ENCODE data around the gene LRRIQ4. TPM values are rescaled to one million over a fixed set of nuclear protein-coding genes. Genes with fewer than 3 reads are reported as not detected.

Gene LRRIQ4
- total and polyA plus RNA-seq, 4 donors, result 0.09 TPM; not detected in 3

DNA sequence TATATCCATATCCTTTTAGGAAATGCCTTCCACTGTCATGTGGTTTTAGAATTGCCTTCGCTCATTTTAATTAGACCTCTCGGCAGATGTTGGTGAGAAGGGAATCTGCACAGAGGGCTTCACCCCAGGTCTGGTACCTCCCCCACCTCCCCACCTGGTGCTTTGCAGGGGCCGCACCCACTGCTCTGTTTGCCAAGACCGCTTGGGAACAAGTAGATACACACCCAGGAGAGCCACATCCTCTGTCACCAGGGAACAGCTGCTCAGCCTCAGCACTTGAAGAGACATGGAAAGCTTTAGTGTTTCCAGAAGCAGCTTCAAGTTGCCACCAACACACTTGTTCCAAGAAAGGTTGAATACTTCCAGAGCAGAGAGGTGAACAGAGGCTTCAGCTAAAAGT, 35.2 kb downstream of the LRRIQ4 start (continued):
- TF ChIP-seq, protein P1, sequence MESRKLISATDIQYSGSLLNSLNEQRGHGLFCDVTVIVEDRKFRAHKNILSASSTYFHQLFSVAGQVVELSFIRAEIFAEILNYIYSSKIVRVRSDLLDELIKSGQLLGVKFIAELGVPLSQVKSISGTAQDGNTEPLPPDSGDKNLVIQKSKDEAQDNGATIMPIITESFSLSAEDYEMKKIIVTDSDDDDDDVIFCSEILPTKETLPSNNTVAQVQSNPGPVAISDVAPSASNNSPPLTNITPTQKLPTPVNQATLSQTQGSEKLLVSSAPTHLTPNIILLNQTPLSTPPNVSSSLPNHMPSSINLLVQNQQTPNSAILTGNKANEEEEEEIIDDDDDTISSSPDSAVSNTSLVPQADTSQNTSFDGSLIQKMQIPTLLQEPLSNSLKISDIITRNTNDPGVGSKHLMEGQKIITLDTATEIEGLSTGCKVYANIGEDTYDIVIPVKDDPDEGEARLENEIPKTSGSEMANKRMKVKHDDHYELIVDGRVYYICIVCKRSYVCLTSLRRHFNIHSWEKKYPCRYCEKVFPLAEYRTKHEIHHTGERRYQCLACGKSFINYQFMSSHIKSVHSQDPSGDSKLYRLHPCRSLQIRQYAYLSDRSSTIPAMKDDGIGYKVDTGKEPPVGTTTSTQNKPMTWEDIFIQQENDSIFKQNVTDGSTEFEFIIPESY (IDR thresholded peaks at IDR 0.05), result no peak
- TF ChIP-seq, protein P2, sequence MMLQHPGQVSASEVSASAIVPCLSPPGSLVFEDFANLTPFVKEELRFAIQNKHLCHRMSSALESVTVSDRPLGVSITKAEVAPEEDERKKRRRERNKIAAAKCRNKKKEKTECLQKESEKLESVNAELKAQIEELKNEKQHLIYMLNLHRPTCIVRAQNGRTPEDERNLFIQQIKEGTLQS (IDR thresholded peaks at IDR 0.05), result no peak
- no peak for TF ChIP-seq FOXA1 (IDR thresholded peaks at IDR 0.05)

DNA sequence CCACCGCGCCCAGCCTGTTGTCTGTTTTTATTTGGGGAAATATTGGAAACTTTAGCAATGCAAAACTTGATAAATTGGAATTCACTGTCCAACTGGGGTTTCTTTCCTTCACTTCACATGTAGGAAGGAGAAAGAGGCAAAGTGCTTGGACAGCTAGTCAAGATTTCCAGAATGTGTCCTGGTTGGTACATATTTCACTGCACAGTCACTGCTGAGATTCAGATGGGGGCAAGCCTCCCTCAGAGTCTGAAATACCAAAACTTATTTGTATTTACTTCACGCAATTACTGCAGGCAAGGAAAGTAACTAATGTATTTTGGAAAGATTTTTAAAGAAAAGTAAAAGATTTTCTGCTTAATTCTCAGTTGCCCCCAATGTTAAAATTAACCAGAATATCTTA, 36.1 kb downstream of the LRRIQ4 start:
- H3K9ac ChIP-seq (ENCODE audit: low read depth in 1 of 2, low read length in 2 of 2), result no peak overlapping the region
- no peak overlapping the region for H3K4me3 ChIP-seq (ENCODE audit: low read depth in 1 of 3, low read length in 3 of 3)
- no peaks in the 10 kb centered on the region for H3K4me1 ChIP-seq (ENCODE audit: control insufficient read depth in 4 of 4, insufficient read depth in 4 of 4, low read length in 3 of 4)
- no peaks in the 10 kb centered on the region for H3K27me3 ChIP-seq (ENCODE audit: control insufficient read depth in 4 of 4, insufficient read depth in 4 of 4, low read length in 3 of 4)
- DNase-seq (ENCODE audit: low spot score), result no peak
- no peaks in the 10 kb centered on the region for H3K36me3 ChIP-seq (ENCODE audit: control insufficient read depth in 4 of 4, insufficient read depth in 3 of 4, low read depth in 1 of 4, low read length in 3 of 4)
- TF ChIP-seq, protein P3, sequence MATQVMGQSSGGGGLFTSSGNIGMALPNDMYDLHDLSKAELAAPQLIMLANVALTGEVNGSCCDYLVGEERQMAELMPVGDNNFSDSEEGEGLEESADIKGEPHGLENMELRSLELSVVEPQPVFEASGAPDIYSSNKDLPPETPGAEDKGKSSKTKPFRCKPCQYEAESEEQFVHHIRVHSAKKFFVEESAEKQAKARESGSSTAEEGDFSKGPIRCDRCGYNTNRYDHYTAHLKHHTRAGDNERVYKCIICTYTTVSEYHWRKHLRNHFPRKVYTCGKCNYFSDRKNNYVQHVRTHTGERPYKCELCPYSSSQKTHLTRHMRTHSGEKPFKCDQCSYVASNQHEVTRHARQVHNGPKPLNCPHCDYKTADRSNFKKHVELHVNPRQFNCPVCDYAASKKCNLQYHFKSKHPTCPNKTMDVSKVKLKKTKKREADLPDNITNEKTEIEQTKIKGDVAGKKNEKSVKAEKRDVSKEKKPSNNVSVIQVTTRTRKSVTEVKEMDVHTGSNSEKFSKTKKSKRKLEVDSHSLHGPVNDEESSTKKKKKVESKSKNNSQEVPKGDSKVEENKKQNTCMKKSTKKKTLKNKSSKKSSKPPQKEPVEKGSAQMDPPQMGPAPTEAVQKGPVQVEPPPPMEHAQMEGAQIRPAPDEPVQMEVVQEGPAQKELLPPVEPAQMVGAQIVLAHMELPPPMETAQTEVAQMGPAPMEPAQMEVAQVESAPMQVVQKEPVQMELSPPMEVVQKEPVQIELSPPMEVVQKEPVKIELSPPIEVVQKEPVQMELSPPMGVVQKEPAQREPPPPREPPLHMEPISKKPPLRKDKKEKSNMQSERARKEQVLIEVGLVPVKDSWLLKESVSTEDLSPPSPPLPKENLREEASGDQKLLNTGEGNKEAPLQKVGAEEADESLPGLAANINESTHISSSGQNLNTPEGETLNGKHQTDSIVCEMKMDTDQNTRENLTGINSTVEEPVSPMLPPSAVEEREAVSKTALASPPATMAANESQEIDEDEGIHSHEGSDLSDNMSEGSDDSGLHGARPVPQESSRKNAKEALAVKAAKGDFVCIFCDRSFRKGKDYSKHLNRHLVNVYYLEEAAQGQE (IDR thresholded peaks at IDR 0.05), result no peak
- no peak for TF ChIP-seq YY1 (IDR thresholded peaks at IDR 0.05)
- TF ChIP-seq GABPA (IDR thresholded peaks at IDR 0.05 in 1 of 2, conservative IDR thresholded peaks at IDR 0.05 in 1 of 2), result no peak
- TF ChIP-seq HNF4A (conservative IDR thresholded peaks at IDR 0.05), result no peak
- no peak for TF ChIP-seq TAF1 (conservative IDR thresholded peaks at IDR 0.05)
- H3K27ac ChIP-seq (ENCODE audit: low read depth in 1 of 2, low read length in 2 of 2), result no peak overlapping the region
- no peaks in the 10 kb centered on the region for H3K9me3 ChIP-seq (ENCODE audit: control insufficient read depth in 4 of 4, low read length in 3 of 4)
- 97% methylated on average over 3 of the region's 3 CpGs for WGBS

DNA sequence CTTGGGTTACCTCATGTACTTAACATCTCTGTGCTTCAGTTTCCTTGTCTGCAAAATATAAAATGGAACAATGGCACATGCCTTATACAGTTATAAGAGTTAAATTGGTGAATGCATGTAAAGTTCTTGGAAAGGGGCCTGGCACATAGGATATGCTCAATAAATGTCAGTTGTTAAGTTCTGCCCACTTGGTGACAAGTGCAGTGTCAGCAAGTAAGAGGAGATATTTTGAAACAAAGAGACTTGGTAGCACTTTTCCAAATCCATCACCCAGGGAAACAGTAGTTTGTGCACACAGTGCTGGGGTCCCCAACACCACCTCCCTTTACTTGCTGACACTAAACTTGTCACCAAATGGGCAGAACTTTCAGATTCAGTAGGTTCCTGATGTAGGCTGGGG, 37.9 kb downstream of the LRRIQ4 start:
- H3K4me1 ChIP-seq (ENCODE audit: control insufficient read depth in 4 of 4, insufficient read depth in 4 of 4, low read length in 3 of 4), result no peaks in the 10 kb centered on the region
- no peak for DNase-seq (ENCODE audit: low spot score)
- H3K27ac ChIP-seq (ENCODE audit: low read depth in 1 of 2, low read length in 2 of 2), result no peak overlapping the region
- H3K36me3 ChIP-seq (ENCODE audit: control insufficient read depth in 4 of 4, insufficient read depth in 3 of 4, low read depth in 1 of 4, low read length in 3 of 4), result no peaks in the 10 kb centered on the region
- no peak for TF ChIP-seq NR2F2 (IDR thresholded peaks at IDR 0.05)
- no peak for TF ChIP-seq RXRA (IDR thresholded peaks at IDR 0.05)
- TF ChIP-seq FOXA2 (IDR thresholded peaks at IDR 0.05), result no peak
- TF ChIP-seq GABPA (IDR thresholded peaks at IDR 0.05 in 1 of 2, conservative IDR thresholded peaks at IDR 0.05 in 1 of 2), result no peak
- TF ChIP-seq, protein P4, sequence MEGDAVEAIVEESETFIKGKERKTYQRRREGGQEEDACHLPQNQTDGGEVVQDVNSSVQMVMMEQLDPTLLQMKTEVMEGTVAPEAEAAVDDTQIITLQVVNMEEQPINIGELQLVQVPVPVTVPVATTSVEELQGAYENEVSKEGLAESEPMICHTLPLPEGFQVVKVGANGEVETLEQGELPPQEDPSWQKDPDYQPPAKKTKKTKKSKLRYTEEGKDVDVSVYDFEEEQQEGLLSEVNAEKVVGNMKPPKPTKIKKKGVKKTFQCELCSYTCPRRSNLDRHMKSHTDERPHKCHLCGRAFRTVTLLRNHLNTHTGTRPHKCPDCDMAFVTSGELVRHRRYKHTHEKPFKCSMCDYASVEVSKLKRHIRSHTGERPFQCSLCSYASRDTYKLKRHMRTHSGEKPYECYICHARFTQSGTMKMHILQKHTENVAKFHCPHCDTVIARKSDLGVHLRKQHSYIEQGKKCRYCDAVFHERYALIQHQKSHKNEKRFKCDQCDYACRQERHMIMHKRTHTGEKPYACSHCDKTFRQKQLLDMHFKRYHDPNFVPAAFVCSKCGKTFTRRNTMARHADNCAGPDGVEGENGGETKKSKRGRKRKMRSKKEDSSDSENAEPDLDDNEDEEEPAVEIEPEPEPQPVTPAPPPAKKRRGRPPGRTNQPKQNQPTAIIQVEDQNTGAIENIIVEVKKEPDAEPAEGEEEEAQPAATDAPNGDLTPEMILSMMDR (IDR thresholded peaks at IDR 0.05; ENCODE audit: low read depth, low read length, missing input control), result no peak
- TF ChIP-seq, protein P5, sequence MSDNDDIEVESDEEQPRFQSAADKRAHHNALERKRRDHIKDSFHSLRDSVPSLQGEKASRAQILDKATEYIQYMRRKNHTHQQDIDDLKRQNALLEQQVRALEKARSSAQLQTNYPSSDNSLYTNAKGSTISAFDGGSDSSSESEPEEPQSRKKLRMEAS (IDR thresholded peaks at IDR 0.05), result no peak
- no peak for TF ChIP-seq HNF4G (IDR thresholded peaks at IDR 0.05)
- TF ChIP-seq SP1 (IDR thresholded peaks at IDR 0.05), result no peak
- TF ChIP-seq, protein P2 (IDR thresholded peaks at IDR 0.05), result no peak
- no peak for TF ChIP-seq JUND (IDR thresholded peaks at IDR 0.05)
- no peak for TF ChIP-seq YY1 (IDR thresholded peaks at IDR 0.05)
- no peaks in the 10 kb centered on the region for H3K27me3 ChIP-seq (ENCODE audit: control insufficient read depth in 4 of 4, insufficient read depth in 4 of 4, low read length in 3 of 4)
- H3K9me3 ChIP-seq (ENCODE audit: control insufficient read depth in 4 of 4, low read length in 3 of 4), result no peaks in the 10 kb centered on the region
- no peak overlapping the region for H3K9ac ChIP-seq (ENCODE audit: low read depth in 1 of 2, low read length in 2 of 2)
- no peak overlapping the region for H3K4me3 ChIP-seq (ENCODE audit: low read depth in 1 of 3, low read length in 3 of 3)

All from liver (tissue), 9 donors.